Prostate gland (tissue), 2 donors: ENCODE results near the gene MAP3K19.

ENCODE experiments used
- POLR2A ChIP-seq: fragments of 450-650 bp; IDR thresholded peaks from one replicate; pipeline ENCODE4 v1.6.1; 2016; ENCODE audit warnings: antibody characterized with exemption, mild to moderate bottlenecking
- POLR2AphosphoS5 ChIP-seq: sonication (generic); formaldehyde crosslinking; IDR thresholded peaks from one replicate; pipeline ENCODE4 v1.6.1; 2017; ENCODE audit warnings: antibody characterized with exemption
- TF ChIP-seq, protein P1 (sequence below), 4 experiments: fragments of 200-600 bp in 2 of 4; fragments of 450-650 bp in 2 of 4; sonication (generic) in 2 of 4; IDR thresholded peaks; 1 replicate in 3 of 4; 2 replicates in 1 of 4; pipeline ENCODE4 v1.5.1; 2016 to 2019; ENCODE audit warnings: antibody characterized with exemption in 4 of 4, mild to moderate bottlenecking in 2 of 4, moderate library complexity in 2 of 4

DNA sequence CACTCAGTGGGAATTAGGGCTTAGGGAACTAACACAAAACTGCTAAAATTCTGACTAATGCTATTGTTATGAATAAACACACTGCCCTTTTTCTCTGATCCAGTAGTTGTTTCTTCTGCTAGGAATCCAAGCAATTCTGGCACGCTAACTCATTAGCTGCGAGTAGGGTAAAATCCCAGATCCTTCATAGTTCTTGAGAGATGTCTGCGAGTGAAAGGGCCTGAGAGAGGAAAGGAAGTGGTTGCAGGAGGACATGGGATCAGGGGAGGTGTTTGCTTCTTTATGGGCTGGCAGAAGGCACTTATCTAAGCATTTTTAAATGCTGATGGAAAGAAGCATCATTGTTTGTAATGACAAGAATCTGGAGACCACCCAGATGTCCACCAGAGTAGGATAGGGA, 9.4 kb downstream of the MAP3K19 start:
- TF ChIP-seq POLR2AphosphoS5 (no peak), POLR2A (no peak)
- TF ChIP-seq, protein P1, sequence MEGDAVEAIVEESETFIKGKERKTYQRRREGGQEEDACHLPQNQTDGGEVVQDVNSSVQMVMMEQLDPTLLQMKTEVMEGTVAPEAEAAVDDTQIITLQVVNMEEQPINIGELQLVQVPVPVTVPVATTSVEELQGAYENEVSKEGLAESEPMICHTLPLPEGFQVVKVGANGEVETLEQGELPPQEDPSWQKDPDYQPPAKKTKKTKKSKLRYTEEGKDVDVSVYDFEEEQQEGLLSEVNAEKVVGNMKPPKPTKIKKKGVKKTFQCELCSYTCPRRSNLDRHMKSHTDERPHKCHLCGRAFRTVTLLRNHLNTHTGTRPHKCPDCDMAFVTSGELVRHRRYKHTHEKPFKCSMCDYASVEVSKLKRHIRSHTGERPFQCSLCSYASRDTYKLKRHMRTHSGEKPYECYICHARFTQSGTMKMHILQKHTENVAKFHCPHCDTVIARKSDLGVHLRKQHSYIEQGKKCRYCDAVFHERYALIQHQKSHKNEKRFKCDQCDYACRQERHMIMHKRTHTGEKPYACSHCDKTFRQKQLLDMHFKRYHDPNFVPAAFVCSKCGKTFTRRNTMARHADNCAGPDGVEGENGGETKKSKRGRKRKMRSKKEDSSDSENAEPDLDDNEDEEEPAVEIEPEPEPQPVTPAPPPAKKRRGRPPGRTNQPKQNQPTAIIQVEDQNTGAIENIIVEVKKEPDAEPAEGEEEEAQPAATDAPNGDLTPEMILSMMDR (IDR thresholded peaks at IDR 0.05) = no peak
